ENCODE data around the gene MAP3K8. TPM values are rescaled to one million over a fixed set of nuclear protein-coding genes. Genes with fewer than 3 reads are reported as not detected.

The MAP3K8 gene
- 12.4 to 18.0 TPM (median 15.1 TPM) in 5 replicates for total RNA-seq (2022; extraction: Qiagen RNA extraction; ENCODE audit: low read depth)

DNA sequence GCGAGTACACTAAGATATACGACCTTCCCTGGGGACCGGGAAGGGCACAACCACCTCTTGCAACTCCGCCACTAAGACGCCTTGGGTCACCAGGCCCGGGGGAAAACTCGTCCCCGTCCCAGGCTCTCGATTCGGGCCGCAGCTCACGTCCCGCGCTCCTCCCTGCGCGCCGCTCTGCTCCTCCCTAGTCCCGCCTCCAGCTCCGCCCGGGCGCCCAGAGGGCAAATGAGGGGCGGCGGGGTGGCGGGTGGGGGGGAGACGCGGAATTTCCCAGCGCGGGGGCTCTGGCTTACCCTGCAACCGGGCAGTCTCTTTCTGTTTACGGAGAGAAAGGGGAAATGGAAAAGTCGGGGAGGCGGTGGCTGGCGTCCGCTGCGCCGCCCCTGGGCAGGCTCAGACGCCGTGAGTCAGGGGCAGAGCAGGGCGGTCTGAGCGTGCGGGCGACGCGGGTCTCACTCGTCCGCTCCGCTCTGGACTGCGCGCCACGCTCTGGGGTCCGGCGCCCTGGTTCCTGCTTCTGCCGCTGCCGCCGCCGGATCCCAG, at the start of gene MAP3K8:
MAP3K8 (plus strand) TSS at position 455 of the 543 bp plus-strand sequence. CDS start 4,755 bp downstream, outside the sequence.

Other genes with a start within 250 kb of the MAP3K8 start
- 16.8 to 29.1 TPM (median 25.6 TPM) in 5 replicates for gene MTPAP, start 84.9 kb upstream of the MAP3K8 start, total RNA-seq (2022; extraction: Qiagen RNA extraction; ENCODE audit: low read depth)
- gene LYZL2, start 195.6 kb downstream of the MAP3K8 start, total RNA-seq (2022; extraction: Qiagen RNA extraction; ENCODE audit: low read depth): not detected in 5 replicates

All from A549 treated with ZK216348 at 1 μM for 4 hours (cell line).